WTC11 (cell line): Measurements from ENCODE around the gene MON1A. TPM values are rescaled to one million over a fixed set of nuclear protein-coding genes. Genes with fewer than 3 reads are reported as not detected.

ENCODE experiments used
- ATAC-seq: fragments of 200-7000 bp; cut with Tn5 transposase; 2 replicates; pipeline ENCODE4 v1.10.0; 2021; ENCODE audit warnings: mild to moderate bottlenecking, moderate library complexity
- CTCF ChIA-PET: fragments of 300-600 bp; sonication (Branson Sonifier 250); formaldehyde crosslinking; loops from one replicate; lab custom pipeline; 2021; ENCODE audit warnings: antibody characterized with exemption; lab: Charles Lee
- POLR2A ChIA-PET: fragments of 350-600 bp; sonication (Branson Sonifier 250); formaldehyde crosslinking; loops from one replicate; lab custom pipeline; 2021; ENCODE audit warnings: antibody characterized with exemption; lab: Charles Lee
- DNase-seq: peaks from one replicate; pipeline ENCODE4 v3.0.0; 2021; ENCODE audit warnings: low spot score
- H3K27ac Mint-ChIP-seq: 2 replicates; pipeline ENCODE4 v1.8.0; 2021; ENCODE audit warnings: mixed read lengths
- H3K27me3 Mint-ChIP-seq: 2 replicates; pipeline ENCODE4 v1.8.0; 2021; ENCODE audit warnings: low read depth, mild to moderate bottlenecking, moderate library complexity, mixed read lengths
- H3K36me3 Mint-ChIP-seq: 2 replicates; pipeline ENCODE4 v1.8.0; 2021; ENCODE audit warnings: mixed read lengths
- H3K4me1 Mint-ChIP-seq: 2 replicates; pipeline ENCODE4 v1.8.0; 2022; ENCODE audit warnings: mixed read lengths
- H3K4me3 Mint-ChIP-seq: 2 replicates; pipeline ENCODE4 v1.8.0; 2021; ENCODE audit warnings: mild to moderate bottlenecking, moderate library complexity, mixed read lengths
- H3K9me3 Mint-ChIP-seq: 2 replicates; pipeline ENCODE4 v1.8.0; 2021; ENCODE audit warnings: mixed read lengths
- FOXP1 ChIP-seq: sonication (generic); formaldehyde crosslinking; IDR thresholded peaks from 2 replicates; pipeline ENCODE4 v1.8.0; 2022; ENCODE audit warnings: missing genetic modification reagents, mild to moderate bottlenecking, moderate library complexity, borderline replicate concordance
- MXD4 ChIP-seq: fragments of 250-450 bp; sonication (Bioruptor Pico); IDR thresholded peaks from 2 replicates; pipeline ENCODE4 v1.8.0; 2021; ENCODE audit warnings: mild to moderate bottlenecking, moderate library complexity, borderline replicate concordance
- SP1 ChIP-seq: sonication (generic); formaldehyde crosslinking; conservative IDR thresholded peaks from 2 replicates; pipeline ENCODE4 v1.8.1; 2022; ENCODE audit warnings: missing genetic modification reagents
- ZNF423 ChIP-seq: fragments of 250-450 bp; sonication (Bioruptor Pico); IDR thresholded peaks from 2 replicates; pipeline ENCODE4 v2.1.2; 2022; ENCODE audit warnings: mild to moderate bottlenecking, moderate library complexity
- ZNF671 ChIP-seq: fragments of 250-450 bp; sonication (Bioruptor Pico); IDR thresholded peaks from 2 replicates; pipeline ENCODE4 v1.8.0; 2021; ENCODE audit warnings: mild to moderate bottlenecking
- total RNA-seq: library from RNA; stranded (reverse); gene quantifications from 3 replicates; pipeline ENCODE4 v1.2.3, GENCODE V29; 2021
- TF ChIP-seq, protein P1 (sequence below): sonication (generic); formaldehyde crosslinking; IDR thresholded peaks from 2 replicates; pipeline ENCODE4 v1.8.0; 2022; ENCODE audit warnings: missing genetic modification reagents
- TF ChIP-seq, protein P2 (sequence below): sonication (generic); formaldehyde crosslinking; IDR thresholded peaks from 2 replicates; pipeline ENCODE4 v1.8.0; 2022; ENCODE audit warnings: mild to moderate bottlenecking, missing genetic modification reagents
- TF ChIP-seq, protein P3 (sequence below): sonication (generic); formaldehyde crosslinking; IDR thresholded peaks from 2 replicates; pipeline ENCODE4 v1.8.1; 2023; ENCODE audit warnings: mild to moderate bottlenecking, missing genetic modification reagents
- TF ChIP-seq, protein P4 (sequence below): sonication (generic); formaldehyde crosslinking; IDR thresholded peaks from 2 replicates; pipeline ENCODE4 v1.8.0; 2023; ENCODE audit warnings: missing genetic modification reagents, mild to moderate bottlenecking, borderline replicate concordance
- TF ChIP-seq, protein P5 (sequence below): sonication (generic); formaldehyde crosslinking; IDR thresholded peaks from 2 replicates; pipeline ENCODE4 v1.8.1; 2022; ENCODE audit warnings: low read depth, missing genetic modification reagents, borderline replicate concordance

MON1A gene
- total RNA-seq, 1 experiment from 2014 or later, result 8.6 TPM

DNA sequence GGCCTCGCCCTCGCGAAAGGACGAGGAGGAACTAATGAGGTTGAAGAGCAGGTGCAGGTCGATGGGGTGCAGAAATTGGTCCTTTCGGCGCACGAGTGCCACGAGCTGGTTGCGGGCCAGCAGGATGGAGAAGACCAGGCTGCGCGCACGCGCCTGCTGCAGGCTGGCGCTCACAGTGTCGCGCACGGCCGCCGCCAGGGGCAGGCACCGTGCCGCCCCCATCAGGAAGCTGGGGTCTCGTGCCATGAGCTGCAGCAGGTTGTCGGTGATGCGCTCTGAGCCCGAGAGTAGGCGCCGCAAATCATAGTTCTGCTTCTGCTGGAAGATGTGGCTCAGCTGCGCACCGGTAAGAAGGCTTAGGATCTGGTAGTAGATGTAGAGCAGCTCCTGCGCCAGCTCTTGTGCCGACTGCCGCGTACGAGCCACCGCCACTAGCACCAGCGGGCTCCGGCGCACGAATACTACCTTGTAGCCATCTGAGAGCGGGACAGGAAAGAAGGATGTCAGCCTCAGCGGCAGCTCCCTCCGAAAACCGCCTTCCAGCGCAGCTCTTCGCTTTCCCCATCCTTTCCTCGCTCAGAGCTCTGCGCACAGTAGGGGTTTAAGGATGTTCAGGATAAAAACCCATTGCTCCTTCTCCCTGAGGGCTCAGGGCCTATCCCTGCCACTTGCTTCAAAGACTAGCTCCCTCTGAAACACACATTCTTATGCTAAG is 19.0 kb downstream of the MON1A start (continued):
- TF ChIP-seq, protein P1, sequence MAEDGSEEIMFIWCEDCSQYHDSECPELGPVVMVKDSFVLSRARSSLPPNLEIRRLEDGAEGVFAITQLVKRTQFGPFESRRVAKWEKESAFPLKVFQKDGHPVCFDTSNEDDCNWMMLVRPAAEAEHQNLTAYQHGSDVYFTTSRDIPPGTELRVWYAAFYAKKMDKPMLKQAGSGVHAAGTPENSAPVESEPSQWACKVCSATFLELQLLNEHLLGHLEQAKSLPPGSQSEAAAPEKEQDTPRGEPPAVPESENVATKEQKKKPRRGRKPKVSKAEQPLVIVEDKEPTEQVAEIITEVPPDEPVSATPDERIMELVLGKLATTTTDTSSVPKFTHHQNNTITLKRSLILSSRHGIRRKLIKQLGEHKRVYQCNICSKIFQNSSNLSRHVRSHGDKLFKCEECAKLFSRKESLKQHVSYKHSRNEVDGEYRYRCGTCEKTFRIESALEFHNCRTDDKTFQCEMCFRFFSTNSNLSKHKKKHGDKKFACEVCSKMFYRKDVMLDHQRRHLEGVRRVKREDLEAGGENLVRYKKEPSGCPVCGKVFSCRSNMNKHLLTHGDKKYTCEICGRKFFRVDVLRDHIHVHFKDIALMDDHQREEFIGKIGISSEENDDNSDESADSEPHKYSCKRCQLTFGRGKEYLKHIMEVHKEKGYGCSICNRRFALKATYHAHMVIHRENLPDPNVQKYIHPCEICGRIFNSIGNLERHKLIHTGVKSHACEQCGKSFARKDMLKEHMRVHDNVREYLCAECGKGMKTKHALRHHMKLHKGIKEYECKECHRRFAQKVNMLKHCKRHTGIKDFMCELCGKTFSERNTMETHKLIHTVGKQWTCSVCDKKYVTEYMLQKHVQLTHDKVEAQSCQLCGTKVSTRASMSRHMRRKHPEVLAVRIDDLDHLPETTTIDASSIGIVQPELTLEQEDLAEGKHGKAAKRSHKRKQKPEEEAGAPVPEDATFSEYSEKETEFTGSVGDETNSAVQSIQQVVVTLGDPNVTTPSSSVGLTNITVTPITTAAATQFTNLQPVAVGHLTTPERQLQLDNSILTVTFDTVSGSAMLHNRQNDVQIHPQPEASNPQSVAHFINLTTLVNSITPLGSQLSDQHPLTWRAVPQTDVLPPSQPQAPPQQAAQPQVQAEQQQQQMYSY (CRISPR knock-in tag), result peak; percentile 65
- TF ChIP-seq, protein P2, sequence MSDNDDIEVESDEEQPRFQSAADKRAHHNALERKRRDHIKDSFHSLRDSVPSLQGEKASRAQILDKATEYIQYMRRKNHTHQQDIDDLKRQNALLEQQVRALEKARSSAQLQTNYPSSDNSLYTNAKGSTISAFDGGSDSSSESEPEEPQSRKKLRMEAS (CRISPR knock-in tag), result peak; percentile 78; the same call in 1 of the 2 replicates
- TF ChIP-seq, protein P3, sequence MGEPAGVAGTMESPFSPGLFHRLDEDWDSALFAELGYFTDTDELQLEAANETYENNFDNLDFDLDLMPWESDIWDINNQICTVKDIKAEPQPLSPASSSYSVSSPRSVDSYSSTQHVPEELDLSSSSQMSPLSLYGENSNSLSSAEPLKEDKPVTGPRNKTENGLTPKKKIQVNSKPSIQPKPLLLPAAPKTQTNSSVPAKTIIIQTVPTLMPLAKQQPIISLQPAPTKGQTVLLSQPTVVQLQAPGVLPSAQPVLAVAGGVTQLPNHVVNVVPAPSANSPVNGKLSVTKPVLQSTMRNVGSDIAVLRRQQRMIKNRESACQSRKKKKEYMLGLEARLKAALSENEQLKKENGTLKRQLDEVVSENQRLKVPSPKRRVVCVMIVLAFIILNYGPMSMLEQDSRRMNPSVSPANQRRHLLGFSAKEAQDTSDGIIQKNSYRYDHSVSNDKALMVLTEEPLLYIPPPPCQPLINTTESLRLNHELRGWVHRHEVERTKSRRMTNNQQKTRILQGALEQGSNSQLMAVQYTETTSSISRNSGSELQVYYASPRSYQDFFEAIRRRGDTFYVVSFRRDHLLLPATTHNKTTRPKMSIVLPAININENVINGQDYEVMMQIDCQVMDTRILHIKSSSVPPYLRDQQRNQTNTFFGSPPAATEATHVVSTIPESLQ, result no peak
- TF ChIP-seq FOXP1 (no peak; the same call in 1 of the 2 replicates), SP1 (CRISPR knock-in tag) (peak; percentile 13; the same call in 1 of the 2 replicates), MXD4 (CRISPR knock-in tag) (no peak), ZNF671 (no peak)
- TF ChIP-seq, protein P4, sequence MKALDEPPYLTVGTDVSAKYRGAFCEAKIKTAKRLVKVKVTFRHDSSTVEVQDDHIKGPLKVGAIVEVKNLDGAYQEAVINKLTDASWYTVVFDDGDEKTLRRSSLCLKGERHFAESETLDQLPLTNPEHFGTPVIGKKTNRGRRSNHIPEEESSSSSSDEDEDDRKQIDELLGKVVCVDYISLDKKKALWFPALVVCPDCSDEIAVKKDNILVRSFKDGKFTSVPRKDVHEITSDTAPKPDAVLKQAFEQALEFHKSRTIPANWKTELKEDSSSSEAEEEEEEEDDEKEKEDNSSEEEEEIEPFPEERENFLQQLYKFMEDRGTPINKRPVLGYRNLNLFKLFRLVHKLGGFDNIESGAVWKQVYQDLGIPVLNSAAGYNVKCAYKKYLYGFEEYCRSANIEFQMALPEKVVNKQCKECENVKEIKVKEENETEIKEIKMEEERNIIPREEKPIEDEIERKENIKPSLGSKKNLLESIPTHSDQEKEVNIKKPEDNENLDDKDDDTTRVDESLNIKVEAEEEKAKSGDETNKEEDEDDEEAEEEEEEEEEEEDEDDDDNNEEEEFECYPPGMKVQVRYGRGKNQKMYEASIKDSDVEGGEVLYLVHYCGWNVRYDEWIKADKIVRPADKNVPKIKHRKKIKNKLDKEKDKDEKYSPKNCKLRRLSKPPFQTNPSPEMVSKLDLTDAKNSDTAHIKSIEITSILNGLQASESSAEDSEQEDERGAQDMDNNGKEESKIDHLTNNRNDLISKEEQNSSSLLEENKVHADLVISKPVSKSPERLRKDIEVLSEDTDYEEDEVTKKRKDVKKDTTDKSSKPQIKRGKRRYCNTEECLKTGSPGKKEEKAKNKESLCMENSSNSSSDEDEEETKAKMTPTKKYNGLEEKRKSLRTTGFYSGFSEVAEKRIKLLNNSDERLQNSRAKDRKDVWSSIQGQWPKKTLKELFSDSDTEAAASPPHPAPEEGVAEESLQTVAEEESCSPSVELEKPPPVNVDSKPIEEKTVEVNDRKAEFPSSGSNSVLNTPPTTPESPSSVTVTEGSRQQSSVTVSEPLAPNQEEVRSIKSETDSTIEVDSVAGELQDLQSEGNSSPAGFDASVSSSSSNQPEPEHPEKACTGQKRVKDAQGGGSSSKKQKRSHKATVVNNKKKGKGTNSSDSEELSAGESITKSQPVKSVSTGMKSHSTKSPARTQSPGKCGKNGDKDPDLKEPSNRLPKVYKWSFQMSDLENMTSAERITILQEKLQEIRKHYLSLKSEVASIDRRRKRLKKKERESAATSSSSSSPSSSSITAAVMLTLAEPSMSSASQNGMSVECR (CRISPR knock-in tag), result no peak
- TF ChIP-seq, all 79 proteins: peak for 7

DNA sequence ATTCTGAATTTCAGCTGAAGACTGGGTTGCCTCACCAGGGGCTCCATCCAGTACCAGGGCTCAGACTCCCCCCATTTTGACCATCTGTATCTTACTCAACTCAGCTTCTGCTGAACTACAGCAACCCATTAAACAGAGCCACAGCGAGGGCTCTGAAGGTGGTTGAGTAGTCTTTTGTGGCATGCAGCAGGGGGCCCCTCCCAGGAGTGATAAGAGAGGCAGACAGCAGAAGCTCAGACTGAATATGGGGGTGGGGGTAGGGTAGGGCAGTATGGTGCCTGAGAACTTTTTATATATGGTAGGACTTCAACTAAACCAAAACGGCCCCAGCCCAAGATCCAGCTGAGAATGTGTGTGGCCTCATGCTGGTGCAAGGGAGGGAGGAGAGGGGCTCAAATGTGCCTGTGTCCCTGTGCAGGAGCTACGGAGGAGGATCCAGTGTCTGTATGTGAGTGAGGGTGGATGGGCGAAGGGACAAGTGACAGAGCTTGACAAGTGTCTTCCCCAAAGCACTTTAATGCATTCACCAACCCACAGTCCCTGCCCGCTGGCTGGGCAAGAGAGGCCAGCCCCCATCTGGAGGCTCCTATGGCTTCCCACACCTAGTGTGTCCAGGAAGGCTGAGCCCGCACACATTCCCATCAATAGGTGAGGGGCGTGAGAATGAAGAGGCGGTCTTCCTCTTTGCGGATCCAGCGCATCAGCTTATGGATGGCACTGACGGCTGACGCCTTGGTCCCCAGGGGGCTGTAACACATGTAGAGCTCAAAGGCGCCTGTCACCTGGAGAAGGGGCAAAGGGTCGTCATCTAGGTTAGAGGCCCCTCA is 21.0 kb downstream of the MON1A start:
- DNase-seq (no peak), ATAC-seq (no peak)
- Mint-ChIP-seq H3K4me1 (peaks cover 48% of the 10 kb centered on the region), H3K9me3 (no peaks in the 10 kb centered on the region), H3K4me3 (no peak overlapping the region), H3K27me3 (peaks cover 11% of the 10 kb centered on the region), H3K27ac (no peak overlapping the region), H3K36me3 (no peaks in the 10 kb centered on the region)
- ChIA-PET POLR2A (interaction anchor here (3.0 kb wide), 1 partner anchor 21 kb away, joined by 19 read pairs; the partner anchor contains the start of gene MON1A), CTCF (interaction anchor here (1.1 to 7.5 kb wide), 9 partner anchors 9 to 104 kb away, joined by 3 to 115 read pairs (median 6); partner anchors contain the start of genes CAMKV, INKA1, MON1A and RBM6)
- TF ChIP-seq, protein P5, sequence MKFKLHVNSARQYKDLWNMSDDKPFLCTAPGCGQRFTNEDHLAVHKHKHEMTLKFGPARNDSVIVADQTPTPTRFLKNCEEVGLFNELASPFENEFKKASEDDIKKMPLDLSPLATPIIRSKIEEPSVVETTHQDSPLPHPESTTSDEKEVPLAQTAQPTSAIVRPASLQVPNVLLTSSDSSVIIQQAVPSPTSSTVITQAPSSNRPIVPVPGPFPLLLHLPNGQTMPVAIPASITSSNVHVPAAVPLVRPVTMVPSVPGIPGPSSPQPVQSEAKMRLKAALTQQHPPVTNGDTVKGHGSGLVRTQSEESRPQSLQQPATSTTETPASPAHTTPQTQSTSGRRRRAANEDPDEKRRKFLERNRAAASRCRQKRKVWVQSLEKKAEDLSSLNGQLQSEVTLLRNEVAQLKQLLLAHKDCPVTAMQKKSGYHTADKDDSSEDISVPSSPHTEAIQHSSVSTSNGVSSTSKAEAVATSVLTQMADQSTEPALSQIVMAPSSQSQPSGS (CRISPR knock-in tag), result no peak
- TF ChIP-seq ZNF423, result 0 out of 2 replicates have a peak, but pooled peaks have one; percentile 35
